Mesendoderm (in vitro differentiated cells): ENCODE data around the gene UBTD1.
A peak's percentile ranks its signal among the peaks of the same experiment; 100 is the strongest.

Source experiments
- DNase-seq: peaks from one replicate; pipeline ENCODE4 v3.0.0; 2013
- H2AK5ac ChIP-seq: 2 replicates; pipeline ENCODE4 v1.6.1; 2013; ENCODE audit warnings: low read length, inconsistent platforms
- H2BK120ac ChIP-seq: 2 replicates; pipeline ENCODE4 v1.6.1; 2013; ENCODE audit warnings: low read depth, mild to moderate bottlenecking, low read length, moderate library complexity, mixed read lengths
- H2BK15ac ChIP-seq: replicated peaks from 2 replicates; pipeline ENCODE4 v1.6.1; 2013; ENCODE audit warnings: low read depth, mild to moderate bottlenecking, moderate library complexity
- H2BK5ac ChIP-seq: 2 replicates; pipeline ENCODE4 v1.6.1; 2013; ENCODE audit warnings: low read length, inconsistent platforms
- H3K18ac ChIP-seq: 2 replicates; pipeline ENCODE4 v1.6.1; 2013; ENCODE audit warnings: mild to moderate bottlenecking, low read length, mixed read lengths
- H3K23ac ChIP-seq: one replicate; pipeline ENCODE4 v1.6.1; 2013; ENCODE audit warnings: low read length
- H3K27ac ChIP-seq: 2 replicates; pipeline ENCODE4 v1.5.1; 2013; ENCODE audit warnings: low read depth, mild to moderate bottlenecking, inconsistent platforms, low read length, moderate library complexity
- H3K27me3 ChIP-seq: 2 replicates; pipeline ENCODE4 v1.6.1; 2013; ENCODE audit warnings: low read length, control low read depth, mild to moderate bottlenecking, inconsistent platforms; ENCODE audit not compliant: insufficient read depth, poor library complexity
- H3K36me3 ChIP-seq: 2 replicates; pipeline ENCODE4 v1.6.1; 2013; ENCODE audit warnings: low read length, inconsistent platforms; ENCODE audit not compliant: control insufficient read depth, insufficient read depth
- H3K4ac ChIP-seq: one replicate; pipeline ENCODE4 v1.6.1; 2013; ENCODE audit warnings: low read depth, mild to moderate bottlenecking, low read length, moderate library complexity
- H3K4me1 ChIP-seq: 2 replicates; pipeline ENCODE4 v1.6.1; 2013; ENCODE audit warnings: low read depth, low read length, inconsistent platforms; ENCODE audit not compliant: control insufficient read depth
- H3K4me2 ChIP-seq: 2 replicates; pipeline ENCODE4 v1.6.1; 2013; ENCODE audit warnings: low read length
- H3K4me3 ChIP-seq: 2 replicates; pipeline ENCODE4 v1.5.1; 2013; ENCODE audit warnings: mild to moderate bottlenecking, low read length
- H3K56ac ChIP-seq: one replicate; pipeline ENCODE4 v1.6.1; 2013; ENCODE audit warnings: low read length
- H3K79me1 ChIP-seq: 2 replicates; pipeline ENCODE4 v1.6.1; 2013; ENCODE audit warnings: low read length, inconsistent platforms
- H3K79me2 ChIP-seq: 2 replicates; pipeline ENCODE4 v1.6.1; 2013; ENCODE audit warnings: mild to moderate bottlenecking, low read length; ENCODE audit not compliant: control insufficient read depth, insufficient read depth
- H3K9ac ChIP-seq: 2 replicates; pipeline ENCODE4 v1.6.1; 2013; ENCODE audit warnings: low read length, inconsistent platforms
- H4K5ac ChIP-seq: one replicate; pipeline ENCODE4 v1.6.1; 2013; ENCODE audit warnings: low read length
- H4K8ac ChIP-seq: one replicate; pipeline ENCODE4 v1.6.1; 2013; ENCODE audit warnings: low read depth, mild to moderate bottlenecking, control low read depth, low read length, moderate library complexity
- WGBS: extraction: QIAGEN DNeasy Blood & Tissue Kit; methylation state at CpG from one replicate; pipeline ENCODE4 v1.1.7; 2013; ENCODE audit warnings: low lambda C conversion rate, missing lambda C conversion rate; ENCODE audit not compliant: insufficient coverage; ENCODE audit errors: extremely low coverage; 5-methylcytosine and 5-hydroxymethylcytosine counted together

Gene UBTD1

GRCh38 chr10:97612386-97612785 is 113.7 kb downstream of the UBTD1 start:
- Histone ChIP-seq H2BK120ac (no peak overlapping the region), H3K79me2 (no peaks in the 10 kb centered on the region), H3K56ac (no peak overlapping the region), H3K23ac (no peak overlapping the region), H3K4ac (no peak overlapping the region), H2BK15ac (no peak overlapping the region), H3K9ac (no peak overlapping the region), H3K4me2 (no peak overlapping the region), H3K4me1 (no peaks in the 10 kb centered on the region), H3K4me3 (no peak overlapping the region), H3K79me1 (no peaks in the 10 kb centered on the region), H3K36me3 (no peaks in the 10 kb centered on the region), H3K27me3 (no peaks in the 10 kb centered on the region), H4K5ac (no peak overlapping the region), H3K18ac (no peak overlapping the region), H2BK5ac (no peak overlapping the region), H4K8ac (no peak overlapping the region), H2AK5ac (no peak overlapping the region), H3K27ac (no peak overlapping the region)
- DNase-seq: peak; percentile 83
- WGBS: no CpG with 5 or more reads among the region's 2 CpGs

GRCh38 chr10:97618285-97618684 is 119.6 kb downstream of the UBTD1 start:
- no peak for DNase-seq
- no peak overlapping the region for H4K5ac ChIP-seq

GRCh38 chr10:97618733-97619132 is 120.0 kb downstream of the UBTD1 start:
- Histone ChIP-seq H2BK5ac (no peak overlapping the region), H3K4me3 (no peak overlapping the region), H3K79me1 (no peaks in the 10 kb centered on the region), H3K18ac (no peak overlapping the region), H3K23ac (no peak overlapping the region), H3K36me3 (no peaks in the 10 kb centered on the region), H3K27me3 (no peaks in the 10 kb centered on the region), H3K4ac (no peak overlapping the region), H3K56ac (no peak overlapping the region), H2BK15ac (no peak overlapping the region), H4K8ac (no peak overlapping the region), H3K79me2 (no peaks in the 10 kb centered on the region), H3K9ac (no peak overlapping the region), H3K4me1 (no peaks in the 10 kb centered on the region), H2AK5ac (no peak overlapping the region), H3K4me2 (no peak overlapping the region), H4K5ac (no peak overlapping the region), H2BK120ac (no peak overlapping the region), H3K27ac (no peak overlapping the region)
- DNase-seq: no peak
- WGBS: no CpG with 5 or more reads among the region's 4 CpGs

More at GRCh38 chr10:97618285-97618684, 119.6 kb downstream of the UBTD1 start:
- Histone ChIP-seq H3K4me2 (no peak overlapping the region), H3K9ac (no peak overlapping the region), H2BK120ac (no peak overlapping the region), H3K23ac (no peak overlapping the region), H3K36me3 (no peaks in the 10 kb centered on the region), H3K4ac (no peak overlapping the region), H2BK5ac (no peak overlapping the region), H2BK15ac (no peak overlapping the region), H3K79me2 (no peaks in the 10 kb centered on the region), H3K79me1 (no peaks in the 10 kb centered on the region), H3K27ac (no peak overlapping the region), H2AK5ac (no peak overlapping the region), H3K4me3 (no peak overlapping the region), H3K27me3 (no peaks in the 10 kb centered on the region), H3K56ac (no peak overlapping the region), H4K8ac (no peak overlapping the region), H3K4me1 (no peaks in the 10 kb centered on the region), H3K18ac (no peak overlapping the region)
- no CpG with 5 or more reads among the region's 4 CpGs for WGBS
